Middle frontal gyrus (tissue), 1 donor: Measurements from ENCODE around the gene TAF1C.

ENCODE experiments used
- DNase-seq: peaks from one replicate; pipeline ENCODE4 v3.0.0-alpha.2; 2015; ENCODE audit warnings: low spot score; ENCODE audit errors: extremely low spot score

TAF1C gene

GRCh38 chr16:84184775-84185174 lies 2.1 kb downstream of the TAF1C start:
- no peak for DNase-seq

DNA sequence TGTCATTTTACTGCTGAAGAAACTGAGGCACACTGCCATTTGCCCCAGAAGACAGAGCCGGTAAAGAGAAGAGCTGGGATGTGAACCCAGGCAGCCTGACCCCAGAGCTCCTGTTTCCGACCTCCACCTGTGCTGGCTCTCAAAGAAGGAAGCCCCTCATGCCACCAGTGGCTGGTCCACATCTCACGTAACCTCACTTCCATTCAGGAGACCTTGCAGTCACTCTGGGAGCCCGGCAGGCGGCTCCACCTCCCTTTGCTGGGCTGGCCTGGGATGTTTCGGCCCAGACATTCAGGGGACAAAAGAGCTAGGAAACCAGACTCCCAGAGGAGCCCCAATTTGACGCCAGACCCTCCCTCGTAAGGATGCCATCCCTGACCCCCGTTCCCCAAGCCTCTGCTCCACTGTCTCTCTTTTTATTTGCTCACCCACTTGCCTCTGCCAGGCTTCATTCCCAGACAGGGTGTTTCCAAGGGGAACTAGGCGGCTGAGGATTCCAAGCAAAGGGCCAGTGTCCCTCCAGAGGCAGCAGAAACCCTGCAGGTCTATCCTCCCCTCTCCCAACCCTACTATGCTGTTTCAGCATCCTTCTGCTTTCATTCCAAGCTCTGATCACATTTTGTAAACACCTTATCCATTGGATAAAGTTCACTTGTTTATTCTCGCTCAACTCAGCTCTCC lies 2.8 kb downstream of the TAF1C start:
- DNase-seq = no peak

- no peak for DNase-seq
Observed at GRCh38 chr16:84183572-84183875, 3.3 kb downstream of the TAF1C start.

- DNase-seq = no peak
Observed at GRCh38 chr16:84182680-84183571, 3.9 kb downstream of the TAF1C start.

DNA sequence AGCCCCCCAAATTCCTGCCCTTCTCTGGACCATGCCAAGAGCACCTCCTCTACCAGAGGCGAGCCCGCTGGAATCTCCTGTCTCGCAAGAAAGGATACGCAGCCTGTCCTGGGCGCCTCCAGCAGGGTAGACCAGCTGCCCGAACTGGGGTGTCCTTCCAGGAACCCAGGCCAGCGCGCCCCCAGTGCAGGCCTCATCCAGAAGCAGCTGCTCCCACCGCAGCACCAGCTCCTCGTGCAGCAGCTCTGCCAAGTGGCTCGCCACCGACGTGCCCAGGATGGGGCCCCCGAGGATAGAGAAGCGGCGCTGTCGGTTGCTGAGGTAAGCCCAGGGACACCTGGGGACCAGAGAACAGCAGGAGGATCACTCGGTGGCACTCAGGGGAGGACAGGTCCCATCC lies 4.8 kb downstream of the TAF1C start:
- no peak for DNase-seq

DNA sequence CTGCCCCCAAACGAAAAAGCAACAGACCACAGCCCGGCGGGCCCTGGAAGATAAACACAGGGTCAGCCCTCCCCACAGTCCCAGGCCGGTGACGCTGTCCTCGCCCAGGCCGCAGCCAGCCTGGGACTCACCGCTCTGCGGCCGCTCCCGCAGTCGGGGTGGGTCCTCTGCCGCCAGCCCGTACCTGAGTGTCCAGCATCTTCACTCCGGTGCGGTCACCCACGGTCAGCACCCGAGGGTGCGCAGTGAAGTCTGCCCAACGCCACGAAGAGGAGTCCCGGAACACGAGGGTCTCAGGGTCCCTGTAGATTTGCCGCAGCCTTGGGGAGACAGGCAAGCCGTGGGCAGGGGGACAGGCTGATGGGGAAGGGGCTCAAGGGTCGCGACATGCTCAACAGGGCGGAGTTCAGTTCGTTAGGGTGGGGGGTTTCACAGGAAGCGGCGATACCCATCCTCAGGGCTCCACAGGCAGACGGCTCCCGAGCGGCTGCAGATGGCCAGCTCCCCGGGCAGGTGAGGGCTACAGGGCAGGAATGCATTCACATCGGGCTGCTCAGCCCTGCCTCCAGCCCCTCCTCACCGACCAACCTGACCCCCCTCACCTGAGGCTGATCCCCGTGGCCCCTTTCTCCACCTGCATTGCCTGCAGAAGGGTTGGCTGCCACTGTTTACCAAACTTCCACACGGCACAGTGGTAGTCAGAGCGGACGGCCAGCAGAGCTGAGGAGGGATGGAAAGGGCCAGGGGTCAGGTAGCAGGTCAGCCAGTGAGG lies 5.5 kb downstream of the TAF1C start:
- DNase-seq = no peak

- DNase-seq = no peak
Observed at GRCh38 chr16:84180519-84181140, 6.2 kb downstream of the TAF1C start.

DNA sequence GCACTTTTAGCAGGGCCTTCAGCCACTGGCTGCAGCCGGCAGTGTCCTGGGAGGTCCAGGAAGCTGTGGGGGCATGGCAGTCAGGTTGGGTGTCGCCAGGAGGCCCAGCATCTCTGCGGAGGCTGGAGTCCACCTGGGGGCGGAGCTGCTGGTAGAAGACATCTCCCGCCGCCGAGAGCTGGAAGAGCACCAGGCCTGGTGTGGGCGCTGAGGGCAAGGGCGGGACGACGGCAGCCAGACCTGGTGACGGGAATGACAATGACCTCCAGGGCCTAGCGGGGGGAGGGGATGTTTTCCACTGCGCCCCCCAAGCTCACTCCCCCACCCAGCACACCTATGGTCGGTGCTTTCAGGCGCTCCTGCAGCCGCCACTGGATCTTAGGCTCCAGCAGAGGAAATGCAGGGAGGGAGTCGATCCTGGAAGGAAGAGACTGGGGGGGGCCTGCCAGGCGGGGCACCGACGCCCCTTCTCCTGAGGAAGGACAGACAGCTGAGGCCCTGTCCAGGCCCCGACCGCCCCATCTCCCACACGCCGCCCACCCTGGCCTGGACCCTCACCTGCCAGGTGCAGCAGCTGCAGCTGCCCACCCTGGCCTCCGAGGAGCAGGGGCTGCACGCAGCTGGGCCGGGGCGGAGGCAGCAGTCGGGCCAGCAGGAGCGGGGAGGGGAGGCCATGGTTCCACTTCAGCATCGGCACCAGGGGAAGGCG lies 7.1 kb downstream of the TAF1C start:
- DNase-seq = no peak

DNA sequence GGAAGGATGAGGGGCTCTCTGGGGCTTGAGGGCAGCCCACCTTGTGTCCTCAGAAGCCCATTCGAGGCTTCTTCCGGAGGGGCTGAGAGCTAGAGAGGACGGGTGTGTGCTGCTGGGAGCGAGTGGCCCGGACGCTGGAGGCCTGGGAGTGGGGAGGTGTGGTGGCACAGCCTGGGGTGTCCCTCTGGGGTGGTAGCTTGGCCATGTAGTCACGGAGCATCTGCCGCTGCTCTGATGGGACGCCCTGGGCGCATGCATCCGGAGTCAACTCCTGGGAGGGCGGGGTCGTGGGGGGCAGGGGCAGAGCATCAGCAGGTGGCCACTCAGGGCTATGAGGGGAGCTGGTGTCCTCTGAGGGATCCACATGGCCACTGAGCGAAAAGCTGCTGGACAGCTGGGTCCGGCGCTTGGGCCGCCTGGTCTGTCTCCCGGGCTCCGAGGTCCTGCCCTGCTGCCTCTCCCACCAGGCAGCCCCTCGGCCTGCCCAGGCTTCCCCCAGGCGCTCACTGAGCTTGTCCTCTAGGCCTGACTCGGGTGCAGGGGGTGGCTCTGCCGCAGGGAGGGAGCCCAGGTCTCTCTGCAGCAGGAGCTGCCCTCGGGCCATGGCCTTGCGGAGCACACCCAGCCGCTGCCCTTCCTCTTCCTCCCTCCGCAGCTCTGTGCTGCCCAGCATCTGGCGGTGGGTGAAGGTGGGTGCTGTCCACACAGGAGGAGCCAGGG lies 7.8 kb downstream of the TAF1C start:
- DNase-seq = no peak

DNA sequence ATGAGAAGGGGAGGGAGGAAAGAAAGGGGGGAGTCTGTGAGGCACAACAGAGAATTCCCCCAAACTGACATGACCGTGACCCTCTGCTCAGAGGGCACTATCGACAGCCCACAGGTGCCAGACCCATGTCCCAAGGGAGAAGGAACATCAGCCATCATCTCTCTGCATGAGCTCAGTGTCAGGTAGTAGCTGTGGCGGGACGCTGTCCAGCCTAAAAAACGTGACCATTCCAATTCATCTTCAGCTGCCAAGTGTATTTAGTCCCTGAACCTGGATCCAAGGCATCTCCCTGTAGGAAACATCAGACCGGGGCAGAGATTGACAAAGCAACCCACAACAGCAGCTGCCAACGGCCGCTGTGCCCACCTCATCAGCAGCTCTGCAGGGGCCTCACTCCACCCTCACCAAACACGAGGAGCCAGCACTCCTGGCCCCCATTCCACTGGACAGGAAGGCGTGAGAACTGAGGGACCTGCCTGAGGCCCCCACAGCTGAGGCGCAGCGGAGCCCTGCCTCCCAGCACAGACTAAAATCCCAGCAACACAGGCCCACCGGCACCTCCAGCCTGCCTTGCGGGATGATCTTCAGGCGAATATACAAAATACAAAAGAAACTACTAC lies 8.6 kb downstream of the TAF1C start:
- DNase-seq = no peak

GRCh38 chr16:84177741-84178073 lies 9.2 kb downstream of the TAF1C start:
- DNase-seq = no peak

GRCh38 chr16:84176192-84177053 lies 10.4 kb downstream of the TAF1C start:
- no peak for DNase-seq

- no peak for DNase-seq
Observed at GRCh38 chr16:84175350-84176081, 11.3 kb downstream of the TAF1C start.

- no peak for DNase-seq
Observed at GRCh38 chr16:84174396-84174795, 12.5 kb downstream of the TAF1C start.

DNA sequence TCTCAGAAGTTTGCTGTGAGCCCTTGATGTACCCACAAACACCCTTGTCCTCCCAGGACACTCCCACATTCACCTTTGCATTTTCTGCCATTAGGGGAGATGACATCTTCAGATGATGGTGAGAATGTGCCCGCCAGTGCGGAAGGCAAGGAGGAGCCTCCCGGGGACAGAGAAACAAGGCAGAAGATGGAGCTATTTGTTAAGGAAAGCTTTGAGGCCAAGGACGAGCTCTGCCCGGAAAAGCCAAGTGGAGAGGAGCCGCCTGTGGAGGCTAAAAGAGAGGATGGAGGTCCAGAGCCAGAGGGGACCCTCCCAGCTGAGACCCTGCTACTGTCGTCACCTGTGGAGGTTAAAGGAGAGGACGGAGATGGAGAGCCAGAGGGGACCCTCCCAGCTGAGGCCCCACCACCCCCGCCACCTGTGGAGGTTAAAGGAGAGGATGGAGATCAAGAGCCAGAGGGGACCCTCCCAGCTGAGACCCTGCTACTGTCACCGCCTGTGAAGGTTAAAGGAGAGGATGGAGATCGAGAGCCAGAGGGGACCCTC lies 17.0 kb downstream of the TAF1C start:
- no peak for DNase-seq

GRCh38 chr16:84166796-84167695 lies 19.8 kb downstream of the TAF1C start:
- no peak for DNase-seq

DNA sequence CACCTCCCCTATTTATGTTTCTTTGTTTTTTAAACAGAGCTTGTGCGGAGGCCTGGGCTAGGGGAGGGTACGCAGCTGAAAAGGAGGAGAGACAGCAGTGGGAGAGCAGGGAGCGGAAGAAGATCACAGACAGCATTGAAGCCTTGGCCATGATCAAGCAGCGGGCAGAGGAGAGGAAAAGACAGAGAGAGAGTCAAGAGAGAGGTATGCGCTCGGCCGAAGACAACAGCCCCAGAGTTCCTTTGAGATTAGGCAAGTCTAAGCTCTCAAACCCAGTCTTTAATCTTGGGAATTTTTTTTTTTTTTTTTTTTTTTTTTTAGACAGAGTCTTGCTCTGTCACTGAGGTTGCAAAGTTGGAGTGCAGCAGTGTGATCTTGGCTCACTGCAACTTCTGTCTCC lies 21.1 kb downstream of the TAF1C start:
- no peak for DNase-seq
